GM12872 (cell line): ENCODE measurements around the gene SH3BP5.
A peak's percentile ranks its signal among the peaks of the same experiment; 100 is the strongest.

Source experiments
- CTCF ChIP-seq: IDR thresholded peaks from 3 replicates; pipeline ENCODE4 v1.5.1; 2011; ENCODE audit warnings: low read depth, mild to moderate bottlenecking, low read length, moderate library complexity; ENCODE audit not compliant: insufficient read depth

Gene SH3BP5

GRCh38 chr3:15332405-15333098, at the start of gene SH3BP5:
TSS of gene SH3BP5 (minus strand) at chr3:15332586. CDS start at chr3:15332408, 178 bp downstream.
- TF ChIP-seq CTCF: peak; percentile 51; the same call in 1 of the 3 replicates

GRCh38 chr3:15380980-15381890, 48.8 kb upstream of the SH3BP5 start:
- no peak for TF ChIP-seq CTCF

GRCh38 chr3:15377961-15378791, 45.8 kb upstream of the SH3BP5 start:
- peak; percentile 87 for TF ChIP-seq CTCF

- TF ChIP-seq CTCF: no peak
These were observed 43.1 kb upstream of the SH3BP5 start for GRCh38 chr3:15375461-15376000.

- no peak for TF ChIP-seq CTCF
These were observed 40.5 kb upstream of the SH3BP5 start for GRCh38 chr3:15372918-15373317.

GRCh38 chr3:15368561-15369135, 36.3 kb upstream of the SH3BP5 start:
- TF ChIP-seq CTCF: no peak

- no peak for TF ChIP-seq CTCF
These were observed 34.7 kb upstream of the SH3BP5 start for GRCh38 chr3:15367059-15367458.
